ENCODE measurements around the gene STIM1. TPM values are rescaled to one million over a fixed set of nuclear protein-coding genes. Genes with fewer than 3 reads are reported as not detected.

The STIM1 gene
- total RNA-seq, 3 donors from 2014 or later (not counting 1 experiment from before 2014, with no cell fraction given) = 171 to 187 (median 175) TPM

DNA sequence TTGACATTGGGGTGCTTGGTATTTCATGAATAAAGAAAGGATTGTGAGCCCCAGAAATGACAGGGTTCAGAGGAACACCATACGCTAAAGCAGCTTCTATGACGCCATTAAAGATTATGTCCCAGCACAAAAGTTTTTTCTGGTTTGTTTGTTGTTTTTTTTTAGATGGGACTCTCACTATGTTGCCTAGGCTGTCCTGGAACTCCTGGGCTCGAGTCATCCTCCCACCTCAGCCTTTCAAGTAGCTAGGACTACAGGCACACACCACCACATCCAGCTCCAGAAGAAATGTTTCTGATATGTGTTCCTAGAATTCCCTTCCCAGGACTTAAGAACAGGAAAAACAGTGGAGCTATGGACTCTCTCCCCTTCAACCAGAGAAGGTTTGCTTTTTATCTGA, 12.1 kb upstream of the STIM1 start:
- H3K4me1 ChIP-seq (ENCODE audit: control insufficient read depth, insufficient read depth, low read length) = peaks cover 27% of the 10 kb centered on the region
- H3K27ac ChIP-seq (ENCODE audit: low read length) = no peak overlapping the region
- H3K36me3 ChIP-seq (ENCODE audit: control insufficient read depth, insufficient read depth, low read length) = no peaks in the 10 kb centered on the region
- no peaks in the 10 kb centered on the region for H3K27me3 Mint-ChIP-seq (ENCODE audit: low read depth in 2 of 2)
- H3K4me3 Mint-ChIP-seq = peak overlapping the region; percentile 53
- H3K27me3 ChIP-seq (ENCODE audit: control insufficient read depth, insufficient read depth, low read length) = no peaks in the 10 kb centered on the region
- no peaks in the 10 kb centered on the region for H3K9me3 Mint-ChIP-seq
- 92% methylated on average over 2 of the region's 3 CpGs for WGBS (ENCODE audit: insufficient coverage)
- H3K4me1 Mint-ChIP-seq = peaks cover 19 to 23% of the 10 kb centered on the region in 2 donors
- intact Hi-C loops (cut with micrococcal nuclease) = no loop called here
- H3K9me3 ChIP-seq (ENCODE audit: control insufficient read depth, insufficient read depth, low read length) = no peaks in the 10 kb centered on the region
- no peaks in the 10 kb centered on the region for H3K36me3 Mint-ChIP-seq
- peak overlapping the region; percentile 42 to 59 for H3K27ac Mint-ChIP-seq
- ATAC-seq = no peak
- H3K4me3 ChIP-seq (ENCODE audit: low read length) = no peak overlapping the region
- DNase-seq = no peak
- TF ChIP-seq, protein P1, sequence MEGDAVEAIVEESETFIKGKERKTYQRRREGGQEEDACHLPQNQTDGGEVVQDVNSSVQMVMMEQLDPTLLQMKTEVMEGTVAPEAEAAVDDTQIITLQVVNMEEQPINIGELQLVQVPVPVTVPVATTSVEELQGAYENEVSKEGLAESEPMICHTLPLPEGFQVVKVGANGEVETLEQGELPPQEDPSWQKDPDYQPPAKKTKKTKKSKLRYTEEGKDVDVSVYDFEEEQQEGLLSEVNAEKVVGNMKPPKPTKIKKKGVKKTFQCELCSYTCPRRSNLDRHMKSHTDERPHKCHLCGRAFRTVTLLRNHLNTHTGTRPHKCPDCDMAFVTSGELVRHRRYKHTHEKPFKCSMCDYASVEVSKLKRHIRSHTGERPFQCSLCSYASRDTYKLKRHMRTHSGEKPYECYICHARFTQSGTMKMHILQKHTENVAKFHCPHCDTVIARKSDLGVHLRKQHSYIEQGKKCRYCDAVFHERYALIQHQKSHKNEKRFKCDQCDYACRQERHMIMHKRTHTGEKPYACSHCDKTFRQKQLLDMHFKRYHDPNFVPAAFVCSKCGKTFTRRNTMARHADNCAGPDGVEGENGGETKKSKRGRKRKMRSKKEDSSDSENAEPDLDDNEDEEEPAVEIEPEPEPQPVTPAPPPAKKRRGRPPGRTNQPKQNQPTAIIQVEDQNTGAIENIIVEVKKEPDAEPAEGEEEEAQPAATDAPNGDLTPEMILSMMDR (IDR thresholded peaks at IDR 0.05) = no peak

DNA sequence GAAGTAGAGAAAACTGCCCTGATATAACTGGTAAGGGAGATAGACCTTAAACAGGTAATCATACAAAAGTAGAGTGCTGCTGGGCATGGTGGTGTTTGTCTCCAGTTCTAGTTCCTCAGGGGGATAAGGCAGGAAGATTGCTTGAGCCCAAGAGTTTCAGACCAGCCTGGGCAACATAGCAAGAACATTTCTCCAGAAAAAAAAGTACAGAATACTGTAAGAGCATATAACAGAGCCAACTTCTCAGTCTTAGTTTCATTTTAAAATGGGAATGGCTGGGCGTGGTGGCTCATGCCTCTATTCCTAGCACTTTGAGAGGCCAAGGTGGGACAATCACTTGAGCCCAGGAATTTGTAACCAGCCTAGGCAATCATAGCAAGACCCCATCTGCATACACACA, 10.2 kb upstream of the STIM1 start:
- Histone ChIP-seq H3K4me1 (ENCODE audit: control insufficient read depth, insufficient read depth, low read length) (peaks cover 9% of the 10 kb centered on the region), H3K27me3 (ENCODE audit: control insufficient read depth, insufficient read depth, low read length) (no peaks in the 10 kb centered on the region), H3K36me3 (ENCODE audit: control insufficient read depth, insufficient read depth, low read length) (no peaks in the 10 kb centered on the region), H3K9me3 (ENCODE audit: control insufficient read depth, insufficient read depth, low read length) (no peaks in the 10 kb centered on the region), H3K4me3 (ENCODE audit: low read length) (no peak overlapping the region), H3K27ac (ENCODE audit: low read length) (no peak overlapping the region)
- no peak overlapping the region for H3K27ac Mint-ChIP-seq
- peaks cover 7 to 10% of the 10 kb centered on the region in 2 donors for H3K4me1 Mint-ChIP-seq
- H3K36me3 Mint-ChIP-seq = no peaks in the 10 kb centered on the region
- no peak overlapping the region for H3K4me3 Mint-ChIP-seq
- intact Hi-C loops (cut with micrococcal nuclease) = no loop called here
- H3K9me3 Mint-ChIP-seq = no peaks in the 10 kb centered on the region
- TF ChIP-seq, protein P1 (IDR thresholded peaks at IDR 0.05) = no peak
- WGBS (ENCODE audit: insufficient coverage) = 95% methylated on average over 1 of the region's 1 CpG
- no peak for ATAC-seq
- no peak for DNase-seq
- H3K27me3 Mint-ChIP-seq (ENCODE audit: low read depth in 2 of 2) = no peaks in the 10 kb centered on the region

DNA sequence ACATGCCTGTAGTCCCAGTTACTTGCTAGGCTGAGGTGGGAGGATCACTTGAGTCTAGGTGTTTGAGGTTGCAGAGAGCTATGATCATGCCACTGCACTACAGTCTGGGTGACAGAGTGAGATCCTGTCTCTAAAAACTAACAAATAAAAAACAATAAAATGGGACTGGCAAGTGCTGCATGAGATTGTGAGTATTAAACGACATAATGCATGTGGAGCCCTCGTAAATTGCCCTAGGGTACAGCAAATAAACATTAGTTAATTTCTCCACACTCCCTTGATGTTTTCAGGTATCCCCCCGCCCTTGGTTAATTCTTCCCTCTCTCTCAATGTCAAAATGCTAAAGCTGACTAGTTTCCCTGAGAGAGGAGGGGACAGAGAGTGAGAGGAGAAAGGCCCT, 9.8 kb upstream of the STIM1 start:
- Histone ChIP-seq H3K9me3 (ENCODE audit: control insufficient read depth, insufficient read depth, low read length) (no peaks in the 10 kb centered on the region), H3K4me1 (ENCODE audit: control insufficient read depth, insufficient read depth, low read length) (peaks cover 8% of the 10 kb centered on the region), H3K27me3 (ENCODE audit: control insufficient read depth, insufficient read depth, low read length) (no peaks in the 10 kb centered on the region), H3K27ac (ENCODE audit: low read length) (no peak overlapping the region), H3K4me3 (ENCODE audit: low read length) (no peak overlapping the region), H3K36me3 (ENCODE audit: control insufficient read depth, insufficient read depth, low read length) (no peaks in the 10 kb centered on the region)
- intact Hi-C loops (cut with micrococcal nuclease) = no loop called here
- no peaks in the 10 kb centered on the region for H3K36me3 Mint-ChIP-seq
- TF ChIP-seq, protein P1 (IDR thresholded peaks at IDR 0.05) = no peak
- WGBS (ENCODE audit: insufficient coverage) = 92% methylated on average over 2 of the region's 3 CpGs
- no peak overlapping the region for H3K27ac Mint-ChIP-seq
- H3K9me3 Mint-ChIP-seq = no peaks in the 10 kb centered on the region
- H3K4me1 Mint-ChIP-seq = peaks cover 7 to 10% of the 10 kb centered on the region in 2 donors
- ATAC-seq (no peak), DNase-seq (no peak)
- no peak overlapping the region for H3K4me3 Mint-ChIP-seq
- no peaks in the 10 kb centered on the region for H3K27me3 Mint-ChIP-seq (ENCODE audit: low read depth in 2 of 2)

DNA sequence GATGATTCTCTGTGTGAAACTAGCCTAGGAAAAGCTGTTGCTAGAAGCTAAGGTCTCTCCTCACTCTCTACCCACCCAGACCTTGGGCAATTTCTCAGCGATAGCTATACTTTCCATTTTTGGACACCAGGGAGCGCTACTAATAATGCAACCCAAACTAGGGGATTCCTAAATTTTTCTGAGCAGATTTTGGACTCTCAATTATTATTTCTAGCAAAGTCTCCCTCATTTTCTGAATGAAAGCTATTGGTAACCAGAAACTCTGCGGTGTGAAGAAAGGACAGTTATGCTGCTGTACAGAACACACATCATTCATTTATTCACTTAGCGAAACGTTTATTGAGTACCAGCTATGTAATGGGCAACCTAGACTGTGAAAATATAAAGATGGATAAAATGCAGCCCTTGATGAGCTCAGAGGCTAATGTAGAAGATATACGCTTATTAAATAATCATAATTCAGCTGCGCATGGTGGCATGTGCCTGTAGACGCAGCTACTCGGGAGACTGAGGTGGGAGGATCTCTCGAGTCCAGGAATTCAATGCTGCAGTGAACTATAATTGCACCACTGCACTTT, 6.1 kb upstream of the STIM1 start:
- Histone ChIP-seq H3K9me3 (ENCODE audit: control insufficient read depth, insufficient read depth, low read length) (no peaks in the 10 kb centered on the region), H3K36me3 (ENCODE audit: control insufficient read depth, insufficient read depth, low read length) (no peaks in the 10 kb centered on the region), H3K4me1 (ENCODE audit: control insufficient read depth, insufficient read depth, low read length) (peaks cover 12% of the 10 kb centered on the region), H3K27ac (ENCODE audit: low read length) (no peak overlapping the region), H3K4me3 (ENCODE audit: low read length) (no peak overlapping the region), H3K27me3 (ENCODE audit: control insufficient read depth, insufficient read depth, low read length) (no peaks in the 10 kb centered on the region)
- DNase-seq (peak in 1 of 2 donors; percentile 83), ATAC-seq (peak; percentile 78 to 86 (median 80))
- H3K4me3 Mint-ChIP-seq = no peak overlapping the region
- TF ChIP-seq, protein P1 (IDR thresholded peaks at IDR 0.05) = peak; percentile 73
- H3K27ac Mint-ChIP-seq = peak overlapping the region in 1 of 2 donors; percentile 43
- WGBS (ENCODE audit: insufficient coverage) = 68% methylated on average over 10 of the region's 10 CpGs
- H3K36me3 Mint-ChIP-seq = no peaks in the 10 kb centered on the region
- H3K9me3 Mint-ChIP-seq = no peaks in the 10 kb centered on the region
- peaks cover 24% of the 10 kb centered on the region in 2 donors for H3K4me1 Mint-ChIP-seq
- no peaks in the 10 kb centered on the region for H3K27me3 Mint-ChIP-seq (ENCODE audit: low read depth in 2 of 2)
- intact Hi-C loops (cut with micrococcal nuclease) = loop anchor here (1.0 to 2.0 kb wide), 2 partner anchors 33 to 223 kb away; no protein-coding TSS in a partner anchor
